ENCODE measurements around the gene SMIM14.
"Not testable (repeated sequence)": the region's sequence is repeated elsewhere in the genome, so short reads cannot be mapped to it uniquely, and the experiment has no call there.

Gene SMIM14

DNA sequence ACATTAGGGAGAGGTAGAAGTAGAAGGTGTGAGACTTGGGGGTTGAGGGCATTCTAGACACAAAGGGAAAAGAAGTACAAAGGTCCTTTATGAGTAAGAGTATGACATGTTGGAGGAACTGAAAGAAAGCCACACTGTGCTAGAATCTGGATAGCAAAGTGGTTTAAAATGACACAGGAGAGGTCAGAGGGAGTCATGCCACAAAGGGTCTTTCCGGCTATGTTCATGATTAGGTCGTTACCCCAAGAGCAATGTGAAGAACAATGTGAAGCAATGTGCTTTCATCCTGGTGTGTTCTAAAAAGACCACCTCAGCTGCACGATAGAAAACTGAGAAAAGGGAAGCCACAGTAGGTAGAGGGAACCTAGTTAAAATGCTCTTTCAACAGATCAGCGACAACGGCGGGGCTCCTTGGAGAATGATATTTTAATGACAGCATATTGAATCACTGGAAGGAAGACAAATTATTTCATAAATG is 29.2 kb downstream of the SMIM14 start:
- DNase-seq (ENCODE audit: low read depth, low spot score), result no peak
- no peak overlapping the region for H3K27ac ChIP-seq

- no peak for DNase-seq (ENCODE audit: low read depth, low spot score)
- no peak overlapping the region for H3K27ac ChIP-seq
Observed at GRCh38 chr4:39608451-39608850, 30.2 kb downstream of the SMIM14 start.

GRCh38 chr4:39606747-39607146 is 31.9 kb downstream of the SMIM14 start:
- DNase-seq (ENCODE audit: low read depth, low spot score), result no peak
- no peak overlapping the region for H3K27ac ChIP-seq

DNA sequence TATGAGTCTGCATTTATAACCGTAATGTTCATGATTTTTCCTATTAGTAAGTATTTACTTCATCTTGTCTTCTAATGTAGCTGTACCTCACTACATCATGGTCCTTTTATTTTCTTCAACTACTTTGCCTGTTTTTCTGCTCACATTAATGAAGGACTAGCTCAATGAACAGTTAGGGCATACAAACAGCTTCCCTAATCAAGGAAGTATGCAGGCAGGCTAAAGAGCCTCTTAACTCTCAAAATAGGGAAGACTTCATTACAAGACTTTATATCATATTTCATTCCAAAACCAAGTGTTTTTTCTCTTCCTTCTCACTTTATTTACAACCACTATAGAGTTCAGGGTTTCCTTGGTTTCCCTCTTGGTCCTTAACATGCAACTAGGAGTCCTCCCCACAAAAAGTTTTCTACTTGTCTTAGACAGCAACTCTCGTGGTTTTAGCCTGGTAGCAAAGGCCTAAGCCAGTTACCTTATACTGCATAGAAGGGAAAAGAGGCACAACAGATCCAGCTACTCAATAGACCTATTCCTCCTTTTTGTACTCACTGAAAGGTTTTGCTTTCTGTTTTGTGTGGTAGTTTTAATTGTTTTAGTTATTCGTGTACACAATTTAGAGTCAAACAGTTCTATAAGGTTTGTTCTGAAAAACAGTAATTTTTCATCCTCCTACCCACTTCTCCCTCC is 40.8 kb downstream of the SMIM14 start:
- DNase-seq (ENCODE audit: low read depth, low spot score), result no peak
- no peak overlapping the region for H3K27ac ChIP-seq

DNA sequence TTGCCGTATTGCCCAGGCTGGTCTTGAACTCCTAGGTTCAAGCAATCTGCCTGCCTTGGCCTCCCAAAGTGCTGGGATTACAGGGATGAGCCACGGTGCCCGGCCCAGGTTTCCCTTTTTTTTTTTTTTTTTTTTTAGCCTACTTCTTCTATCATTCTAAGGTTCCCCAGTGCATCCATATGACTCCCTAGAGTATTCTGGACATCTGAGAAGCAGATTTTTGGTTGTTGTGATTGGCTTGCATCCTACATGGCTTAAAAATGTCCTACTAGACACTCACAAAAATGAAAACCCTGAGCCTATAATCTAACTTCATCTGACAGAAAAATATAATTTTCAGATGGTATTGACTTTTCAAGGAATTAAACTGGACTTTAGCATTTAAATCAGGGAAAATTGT is 41.7 kb downstream of the SMIM14 start:
- no peak overlapping the region for H3K27ac ChIP-seq
- no peak for DNase-seq (ENCODE audit: low read depth, low spot score)

DNA sequence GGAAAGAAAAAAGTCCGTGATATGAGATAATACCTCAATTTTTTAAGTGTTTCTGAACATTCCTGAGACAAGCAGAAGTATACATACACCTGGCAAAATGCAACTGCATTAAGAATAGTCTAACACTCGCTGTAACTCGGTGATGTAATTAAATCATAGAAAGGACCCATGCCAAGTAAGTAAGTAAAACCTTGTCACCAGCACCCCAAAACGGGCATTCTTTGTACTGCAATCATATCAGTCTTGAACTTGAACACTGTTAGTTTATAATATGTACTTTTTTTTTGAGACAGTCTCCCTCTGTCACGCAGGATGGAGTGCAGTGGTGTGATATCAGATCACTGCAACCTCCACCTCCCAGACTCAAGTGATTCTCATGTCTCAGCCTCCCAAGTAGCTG is 47.4 kb downstream of the SMIM14 start:
- H3K27ac ChIP-seq, result no peak overlapping the region
- DNase-seq (ENCODE audit: low read depth, low spot score), result no peak

GRCh38 chr4:39587881-39588280 is 50.8 kb downstream of the SMIM14 start:
- DNase-seq (ENCODE audit: low read depth, low spot score), result no peak
- no peak overlapping the region for H3K27ac ChIP-seq

DNA sequence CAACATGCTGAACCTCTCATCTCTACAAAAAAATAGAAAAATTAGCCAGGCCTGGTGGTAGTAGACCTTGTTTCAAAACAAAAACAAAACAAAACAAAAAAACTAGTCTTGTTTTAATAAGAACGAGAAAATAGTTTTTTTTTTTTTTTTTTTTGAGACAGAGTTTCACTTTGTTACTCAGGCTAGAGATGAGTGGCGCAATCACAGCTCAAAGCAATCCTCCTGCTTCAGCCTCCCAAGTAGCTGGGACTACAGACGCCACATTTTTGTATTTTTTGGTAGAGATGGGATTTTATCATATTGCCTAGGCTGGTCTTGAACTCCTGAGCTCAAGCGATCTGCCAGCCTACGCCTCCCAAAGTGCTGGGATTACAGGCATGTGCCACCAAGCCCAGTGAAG is 63.7 kb downstream of the SMIM14 start:
- DNase-seq (ENCODE audit: low read depth, low spot score), result no peak
- H3K27ac ChIP-seq, result no peak overlapping the region

DNA sequence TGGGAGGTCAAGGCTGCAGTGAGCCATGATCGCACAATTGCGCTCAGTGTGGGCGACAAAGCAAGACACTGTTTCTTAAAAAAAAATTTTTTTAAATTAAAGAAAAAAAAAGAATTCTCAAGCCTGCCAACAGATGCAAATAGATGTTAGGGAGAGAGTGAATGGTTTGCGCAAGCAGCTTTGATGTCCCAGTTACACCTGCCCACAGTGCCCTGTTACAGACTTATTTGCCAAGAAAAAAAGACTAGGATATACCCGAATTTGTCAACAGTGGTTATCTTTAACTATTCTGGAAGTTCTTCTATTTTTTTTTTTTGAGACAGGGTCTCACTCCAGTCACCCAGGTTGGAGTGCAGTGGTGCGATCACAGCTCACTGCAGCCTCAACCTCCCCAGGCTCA is 67.2 kb downstream of the SMIM14 start:
- no peak overlapping the region for H3K27ac ChIP-seq
- DNase-seq (ENCODE audit: low read depth, low spot score), result no peak

GRCh38 chr4:39571054-39571453 is 67.6 kb downstream of the SMIM14 start:
- DNase-seq (ENCODE audit: low read depth, low spot score), result no peak
- H3K27ac ChIP-seq, result no peak overlapping the region

DNA sequence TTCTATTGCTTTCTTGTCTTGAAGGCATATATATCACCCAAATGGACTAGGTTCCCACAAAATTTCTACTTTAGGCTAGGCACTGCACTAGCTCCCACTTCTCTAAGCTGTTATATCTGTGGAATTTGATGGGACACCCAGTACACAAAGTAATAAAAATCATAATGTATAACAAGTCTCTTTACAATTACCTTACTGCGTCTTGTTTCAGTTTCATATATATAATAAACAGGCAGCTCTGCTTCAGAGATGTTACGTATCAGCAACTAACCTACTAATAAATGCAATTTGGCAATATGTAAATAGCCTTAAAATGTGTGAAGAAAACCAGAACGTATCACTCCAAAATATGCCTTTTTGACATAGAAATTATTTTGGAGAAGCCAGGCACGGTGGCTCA is 69.5 kb downstream of the SMIM14 start:
- H3K27ac ChIP-seq, result peak overlapping the region; percentile 61

DNA sequence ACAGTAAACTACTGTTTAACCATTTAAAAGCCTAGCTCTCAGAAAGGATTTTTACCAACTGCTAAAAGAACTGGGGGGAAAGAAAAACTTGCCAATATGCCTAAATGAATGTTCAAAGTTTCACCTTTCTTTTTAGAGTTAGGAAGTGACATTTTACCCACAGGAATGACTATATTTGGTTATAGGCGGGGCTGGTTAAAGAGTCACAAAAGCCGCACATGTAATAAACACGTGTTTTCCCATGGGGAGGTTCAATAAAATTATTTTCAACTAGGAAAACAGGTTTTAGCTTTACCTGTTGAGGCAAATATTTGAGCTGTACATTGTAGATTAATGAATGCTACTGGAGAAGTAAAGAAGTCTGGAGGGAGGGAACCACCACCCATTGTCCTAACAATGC is 69.9 kb downstream of the SMIM14 start:
- DNase-seq (ENCODE audit: low read depth, low spot score), result peak; percentile 62
- peak overlapping the region; percentile 61 for H3K27ac ChIP-seq

More for the DNA sequence above, 69.5 kb downstream of the SMIM14 start:
- no peak for DNase-seq (ENCODE audit: low read depth, low spot score)

GRCh38 chr4:39565878-39566600 is 72.6 kb downstream of the SMIM14 start:
- peak; percentile 68 for DNase-seq (ENCODE audit: low read depth, low spot score)
- peak overlapping the region; percentile 62 for H3K27ac ChIP-seq

DNA sequence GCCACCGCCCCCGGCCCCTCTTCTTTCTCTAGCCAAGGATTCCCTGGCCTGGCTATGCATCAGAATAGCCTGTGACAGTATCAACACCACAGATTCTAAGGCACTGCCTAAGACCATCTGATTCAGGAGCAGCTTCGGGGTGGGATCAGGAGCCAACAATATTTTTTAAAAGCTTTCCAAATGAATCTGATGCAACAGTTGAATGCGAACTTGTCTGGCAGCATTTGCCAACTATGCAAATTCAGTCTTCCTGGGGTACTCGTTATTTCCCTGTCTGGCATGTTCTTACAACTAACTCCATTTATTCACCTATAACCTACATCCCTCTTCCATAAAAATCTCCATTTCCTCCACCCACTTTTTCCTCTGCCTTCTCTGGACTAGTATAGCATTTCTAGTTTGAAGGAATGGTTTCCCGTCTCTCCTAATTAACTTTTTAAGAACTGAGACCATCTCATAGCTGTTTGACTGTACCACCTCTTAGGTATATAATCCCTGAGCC is 75.3 kb downstream of the SMIM14 start:
- DNase-seq (ENCODE audit: low read depth, low spot score), result no peak
- peak overlapping the region; percentile 3 for H3K27ac ChIP-seq

GRCh38 chr4:39562792-39563191 is 75.9 kb downstream of the SMIM14 start:
- H3K27ac ChIP-seq, result no peak overlapping the region
- no peak for DNase-seq (ENCODE audit: low read depth, low spot score)

DNA sequence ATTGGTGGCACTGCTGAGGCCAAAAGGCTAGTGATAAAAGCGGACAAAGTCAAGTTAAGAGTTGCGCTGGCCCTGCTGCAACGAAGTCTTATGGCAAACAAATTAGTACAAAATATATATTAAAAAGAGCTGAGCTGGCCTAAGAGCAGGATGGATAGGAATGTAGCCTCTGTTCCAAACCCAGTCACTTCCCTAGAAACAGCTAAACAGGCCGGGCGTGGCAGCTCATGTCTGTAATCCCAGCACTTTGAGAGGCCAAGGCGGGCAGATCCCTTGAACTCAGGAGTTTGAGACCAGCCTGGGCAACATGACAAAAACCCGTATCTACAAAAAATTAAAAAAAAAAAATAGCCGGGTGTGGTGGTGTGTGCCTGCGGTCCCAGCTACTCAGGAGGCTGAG is 79.0 kb downstream of the SMIM14 start:
- no peak overlapping the region for H3K27ac ChIP-seq
- DNase-seq (ENCODE audit: low read depth, low spot score), result no peak

GRCh38 chr4:39555472-39555871 is 83.2 kb downstream of the SMIM14 start:
- DNase-seq (ENCODE audit: low read depth, low spot score), result no peak
- H3K27ac ChIP-seq, result no peak overlapping the region

- no peak overlapping the region for H3K27ac ChIP-seq
- no peak for DNase-seq (ENCODE audit: low read depth, low spot score)
Observed at GRCh38 chr4:39548425-39549067, 90.1 kb downstream of the SMIM14 start.

DNA sequence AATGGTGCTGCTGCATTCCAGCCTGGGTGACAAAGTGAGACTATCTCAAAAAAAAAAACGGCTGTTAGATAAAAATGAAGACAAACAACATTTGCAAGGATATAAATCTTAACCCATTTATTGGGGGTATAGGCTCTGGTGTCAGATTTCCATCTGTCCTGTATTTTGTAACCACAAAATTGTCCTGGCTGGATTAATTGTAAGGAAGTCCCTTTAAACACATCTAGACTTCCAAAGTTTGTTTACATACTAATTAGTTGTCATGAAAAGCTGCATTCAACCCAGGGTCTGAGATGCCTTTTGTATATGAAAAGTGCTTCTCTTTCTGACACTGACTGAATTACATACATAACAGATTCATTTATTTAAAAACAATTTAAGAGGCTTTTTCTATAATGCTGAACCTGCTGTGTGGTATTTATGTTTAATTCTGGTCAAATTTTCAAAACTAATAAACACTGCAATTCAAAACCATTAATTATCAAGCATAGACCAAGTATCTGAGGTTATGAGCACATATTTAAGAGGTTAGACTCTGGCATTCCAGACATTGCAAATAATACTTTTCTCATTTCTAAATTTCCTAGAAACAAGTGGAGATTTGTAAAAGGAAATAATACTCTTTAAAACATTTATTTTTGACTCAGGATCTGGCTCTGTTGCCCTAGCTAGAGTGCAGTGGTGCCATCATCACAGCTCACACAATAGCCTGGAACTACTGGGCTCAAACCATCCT is 93.9 kb downstream of the SMIM14 start:
- H3K27ac ChIP-seq, result no peak overlapping the region
- DNase-seq (ENCODE audit: low read depth, low spot score), result no peak

DNA sequence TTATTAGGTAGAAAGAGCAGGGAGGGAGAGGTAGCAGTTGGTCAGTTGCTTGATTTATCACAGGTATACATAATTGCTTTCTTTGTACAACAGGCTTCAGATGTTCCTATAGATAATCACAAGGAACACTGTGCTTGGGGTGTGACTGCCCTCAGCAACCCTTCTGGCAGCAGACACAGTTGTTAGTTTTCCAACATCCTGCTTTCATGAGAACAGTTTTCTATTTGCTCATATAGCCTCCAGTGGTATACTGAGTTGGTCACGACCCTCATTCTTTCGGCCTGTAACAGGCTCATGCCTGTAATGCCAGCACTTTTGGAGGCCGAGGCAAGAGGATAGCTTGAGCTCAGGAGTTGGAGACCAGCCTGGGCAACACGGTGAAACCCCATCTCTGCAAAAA is 94.6 kb downstream of the SMIM14 start:
- not testable (repeated sequence) for H3K27ac ChIP-seq; DNase-seq (ENCODE audit: low read depth, low spot score)

All from epithelial cell of prostate (primary cell).